Thoracic aorta (tissue), 2 donors: ENCODE data around the gene PIGO. TPM values are rescaled to one million over a fixed set of nuclear protein-coding genes. Genes with fewer than 3 reads are reported as not detected.

Source experiments
- ATAC-seq: fragments of 150-250 bp; one replicate; pipeline ENCODE4 v1.8.0; 2017; ENCODE audit warnings: low read depth; ENCODE audit not compliant: insufficient number of reproducible peaks, low FRiP score
- DNase-seq: peaks from one replicate; pipeline ENCODE4 v3.0.0-alpha.2; 2020; ENCODE audit warnings: low spot score
- H3K27ac ChIP-seq, 2 donors: fragments of 200-600 bp; sonication (generic); 1 replicate in 1 of 2; 2 replicates in 1 of 2; pipeline ENCODE4 v1.5.1; 2016; ENCODE audit warnings: mild to moderate bottlenecking in 2 of 2, moderate library complexity in 2 of 2
- H3K27me3 ChIP-seq: fragments of 200-600 bp; sonication (generic); replicated peaks from 2 replicates; pipeline ENCODE4 v1.6.0; 2016; ENCODE audit warnings: mild to moderate bottlenecking; ENCODE audit not compliant: insufficient read depth
- H3K36me3 ChIP-seq: fragments of 200-600 bp; sonication (generic); one replicate; pipeline ENCODE4 v1.5.1; 2016
- H3K4me1 ChIP-seq, 2 donors: fragments of 200-600 bp; sonication (generic); 1 replicate in 1 of 2; 2 replicates in 1 of 2; pipeline versions ENCODE4 v1.5.1 to v1.6.0; 2016; ENCODE audit warnings: low read depth in 2 of 2, mild to moderate bottlenecking in 1 of 2; ENCODE audit not compliant: control insufficient read depth in 1 of 2
- H3K4me3 ChIP-seq: fragments of 200-600 bp; sonication (generic); 2 replicates; pipeline ENCODE4 v1.5.1; 2016; ENCODE audit warnings: mild to moderate bottlenecking
- H3K9me3 ChIP-seq: fragments of 200-600 bp; sonication (generic); 2 replicates; pipeline ENCODE4 v1.5.1; 2016
- total RNA-seq, 2 donors: library from RNA; depleted of rRNA; stranded (reverse); fragments of >200 nt; gene quantifications; one replicate each; pipeline versions ENCODE4 v1.1.0 to v1.2.3, GENCODE V29; 2016
- TF ChIP-seq, protein P1 (sequence below): fragments of 200-600 bp; sonication (generic); IDR thresholded peaks from one replicate; pipeline ENCODE4 v1.5.1; 2019; ENCODE audit warnings: antibody characterized with exemption

PIGO gene
- 10 to 100 TPM; 10.8 to 13.9 TPM for total RNA-seq

DNA sequence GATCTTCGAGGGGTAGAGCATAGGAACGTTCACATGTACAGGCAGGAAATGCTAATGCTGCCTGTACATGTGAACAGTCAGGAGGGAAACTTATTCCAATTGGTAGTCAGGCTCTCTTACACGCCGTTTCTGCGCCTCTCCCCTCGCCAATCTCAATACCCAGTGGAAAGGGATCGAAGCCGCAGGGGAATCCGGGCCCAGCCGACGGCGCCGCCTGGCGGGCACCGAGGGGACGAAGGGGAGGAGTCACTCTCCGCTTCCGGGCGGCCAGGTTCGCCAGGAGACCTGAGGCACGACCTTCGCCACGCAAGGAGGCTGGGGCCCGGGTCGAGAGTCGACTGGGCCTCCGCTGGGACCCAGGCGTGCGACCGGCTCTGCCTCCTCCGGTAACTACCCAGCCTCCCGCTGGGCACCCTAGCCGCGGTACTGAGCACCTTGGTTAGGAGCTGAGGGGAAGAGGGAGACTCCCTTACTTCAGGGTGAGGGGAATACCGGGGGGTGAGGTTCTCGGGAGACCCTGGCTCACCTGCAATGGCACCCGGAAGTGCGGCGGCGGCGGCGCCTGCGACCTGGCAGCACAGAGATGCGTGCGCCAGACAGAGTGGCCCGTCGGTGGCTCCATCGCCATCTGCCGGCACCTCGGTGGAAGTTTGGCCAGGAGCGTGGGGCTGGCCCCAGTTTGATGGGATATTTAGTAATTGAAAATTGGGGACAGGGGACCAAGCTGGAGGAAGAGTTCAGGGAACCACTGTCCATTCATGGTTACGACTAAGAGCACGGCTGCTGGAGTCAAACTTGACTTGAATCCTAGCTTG is at the start of gene PIGO:
TSS of gene PIGO (minus strand) at position 557 of the 815 bp plus-strand sequence. CDS start 1,026 bp downstream, outside the sequence.
- peak; percentile 86 for ATAC-seq
- H3K36me3 ChIP-seq, result peaks cover 22% of the 10 kb centered on the region

GRCh38 chr9:35142037-35142436 is 45.6 kb upstream of the PIGO start:
- no peaks in the 10 kb centered on the region for H3K4me1 ChIP-seq
- ATAC-seq (no peak), DNase-seq (no peak)
- TF ChIP-seq, protein P1, sequence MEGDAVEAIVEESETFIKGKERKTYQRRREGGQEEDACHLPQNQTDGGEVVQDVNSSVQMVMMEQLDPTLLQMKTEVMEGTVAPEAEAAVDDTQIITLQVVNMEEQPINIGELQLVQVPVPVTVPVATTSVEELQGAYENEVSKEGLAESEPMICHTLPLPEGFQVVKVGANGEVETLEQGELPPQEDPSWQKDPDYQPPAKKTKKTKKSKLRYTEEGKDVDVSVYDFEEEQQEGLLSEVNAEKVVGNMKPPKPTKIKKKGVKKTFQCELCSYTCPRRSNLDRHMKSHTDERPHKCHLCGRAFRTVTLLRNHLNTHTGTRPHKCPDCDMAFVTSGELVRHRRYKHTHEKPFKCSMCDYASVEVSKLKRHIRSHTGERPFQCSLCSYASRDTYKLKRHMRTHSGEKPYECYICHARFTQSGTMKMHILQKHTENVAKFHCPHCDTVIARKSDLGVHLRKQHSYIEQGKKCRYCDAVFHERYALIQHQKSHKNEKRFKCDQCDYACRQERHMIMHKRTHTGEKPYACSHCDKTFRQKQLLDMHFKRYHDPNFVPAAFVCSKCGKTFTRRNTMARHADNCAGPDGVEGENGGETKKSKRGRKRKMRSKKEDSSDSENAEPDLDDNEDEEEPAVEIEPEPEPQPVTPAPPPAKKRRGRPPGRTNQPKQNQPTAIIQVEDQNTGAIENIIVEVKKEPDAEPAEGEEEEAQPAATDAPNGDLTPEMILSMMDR, result no peak
- H3K27me3 ChIP-seq, result no peaks in the 10 kb centered on the region
- peaks cover 15% of the 10 kb centered on the region for H3K9me3 ChIP-seq
- no peak overlapping the region for H3K27ac ChIP-seq
- no peak overlapping the region for H3K4me3 ChIP-seq
- no peaks in the 10 kb centered on the region for H3K36me3 ChIP-seq

More for the DNA sequence above, at the start of gene PIGO:
- peak within 1 kb of the TSS; percentile 82 for H3K4me3 ChIP-seq
- peak within 1 kb of the TSS; percentile 94 to 95 for H3K27ac ChIP-seq
- DNase-seq, result peak; percentile 58
- no peaks in the 10 kb centered on the region for H3K9me3 ChIP-seq
- TF ChIP-seq, protein P1, result peak; percentile 75
- peaks cover 4 to 13% of the 10 kb centered on the region in 2 donors for H3K4me1 ChIP-seq
- no peaks in the 10 kb centered on the region for H3K27me3 ChIP-seq

- TF ChIP-seq, protein P1, result no peak
- Histone ChIP-seq H3K9me3 (peaks cover 13% of the 10 kb centered on the region), H3K36me3 (no peaks in the 10 kb centered on the region), H3K27ac (no peak overlapping the region), H3K4me3 (no peak overlapping the region), H3K27me3 (no peaks in the 10 kb centered on the region), H3K4me1 (no peaks in the 10 kb centered on the region)
- no peak for DNase-seq
- ATAC-seq, result no peak
Measured at GRCh38 chr9:35140093-35140492, 43.7 kb upstream of the PIGO start.

DNA sequence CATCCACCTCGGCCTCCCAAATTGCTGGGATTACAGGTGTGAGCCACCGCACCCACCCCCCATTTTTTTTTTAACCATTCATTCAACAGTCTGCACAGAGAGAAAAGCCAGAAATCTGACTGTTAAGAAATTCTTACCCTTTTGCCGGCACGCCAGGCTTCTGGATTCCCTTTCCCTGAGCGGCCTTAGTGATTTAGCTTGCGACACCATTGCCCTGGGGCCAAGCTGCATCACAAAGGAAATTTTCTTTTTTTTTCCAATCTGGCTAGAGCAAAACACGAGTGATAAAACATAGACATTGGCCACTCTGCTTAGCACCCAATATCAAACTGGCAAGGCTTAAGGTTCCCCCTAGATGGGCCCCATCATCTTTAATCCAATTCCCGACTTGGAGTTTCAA is 40.5 kb upstream of the PIGO start:
- DNase-seq (no peak), ATAC-seq (no peak)
- H3K27ac ChIP-seq, result no peak overlapping the region
- TF ChIP-seq, protein P1, result no peak
- no peaks in the 10 kb centered on the region for H3K36me3 ChIP-seq
- no peaks in the 10 kb centered on the region for H3K27me3 ChIP-seq
- peaks cover 0 to 5% of the 10 kb centered on the region in 2 donors for H3K4me1 ChIP-seq
- peaks cover 7% of the 10 kb centered on the region for H3K9me3 ChIP-seq
- H3K4me3 ChIP-seq, result no peak overlapping the region

GRCh38 chr9:35135988-35136387 is 39.6 kb upstream of the PIGO start:
- Histone ChIP-seq H3K27me3 (no peaks in the 10 kb centered on the region), H3K27ac (no peak overlapping the region), H3K36me3 (no peaks in the 10 kb centered on the region), H3K9me3 (no peaks in the 10 kb centered on the region), H3K4me1 (peaks cover 0 to 5% of the 10 kb centered on the region in 2 donors), H3K4me3 (no peak overlapping the region)
- DNase-seq (no peak), ATAC-seq (no peak)
- TF ChIP-seq, protein P1, result no peak
